Endothelial cell of umbilical vein (primary cell): ENCODE data around the gene LRRC3C. TPM values are rescaled to one million over a fixed set of nuclear protein-coding genes. Genes with fewer than 3 reads are reported as not detected.

ENCODE experiments used
- BruUV-seq: library from RNA; stranded (reverse); fragments of 400-500 nt; replicated peaks from 2 replicates; lab custom pipeline; 2021; lab: Mats Ljungman, UMichigan
- CTCF ChIA-PET: fragments of 300-600, 350-600 bp; sonication (Branson Sonifier 250); formaldehyde crosslinking; loops from one replicate; lab custom pipeline; 2021; ENCODE audit warnings: antibody characterized with exemption, inconsistent platforms; lab: Charles Lee
- POLR2A ChIA-PET: fragments of 300-600, 350-600 bp; sonication (Branson Sonifier 250); formaldehyde crosslinking; loops from one replicate; lab custom pipeline; 2021; ENCODE audit warnings: antibody characterized with exemption, inconsistent platforms; lab: Charles Lee
- DNase-seq: peaks from one replicate; pipeline ENCODE4 v3.0.0-alpha.2; 2011; ENCODE audit warnings: low read depth, low spot score
- FAIRE-seq: peaks from 2 replicates; lab custom pipeline; 2011; peaks lifted over from hg19 to GRCh38; lab: Jason Lieb, UNC
- H2AFZ ChIP-seq: 2 replicates; pipeline ENCODE4 v1.6.0; 2012; ENCODE audit warnings: low read depth, low read length, control low read depth, inconsistent platforms
- H3K27ac ChIP-seq: 2 replicates; pipeline ENCODE4 v1.5.1; 2011; ENCODE audit warnings: low read depth, mild to moderate bottlenecking, control low read depth, low read length, moderate library complexity; ENCODE audit not compliant: insufficient read depth
- H3K27me3 ChIP-seq, 2 experiments: 2 replicates each; pipeline versions ENCODE4 v1.6.0 to v1.6.1; 2011; ENCODE audit warnings: low read length in 2 of 2, mixed read lengths in 1 of 2; ENCODE audit not compliant: control insufficient read depth in 2 of 2, insufficient read depth in 2 of 2
- H3K36me3 ChIP-seq, 2 experiments: 2 replicates in 1 of 2; 3 replicates in 1 of 2; pipeline ENCODE4 v1.5.1; 2011; ENCODE audit warnings: low read length in 2 of 2, mild to moderate bottlenecking in 1 of 2, moderate library complexity in 1 of 2; ENCODE audit not compliant: control insufficient read depth in 2 of 2, insufficient read depth in 2 of 2; ENCODE audit errors: extremely low read depth in 1 of 2
- H3K4me1 ChIP-seq: 3 replicates; pipeline ENCODE4 v1.5.1; 2011; ENCODE audit warnings: mild to moderate bottlenecking, low read length; ENCODE audit not compliant: control insufficient read depth, insufficient read depth; ENCODE audit errors: extremely low read depth
- H3K4me2 ChIP-seq: 2 replicates; pipeline ENCODE4 v1.6.1; 2011; ENCODE audit warnings: low read length, control low read depth, mixed read lengths; ENCODE audit not compliant: insufficient read depth
- H3K4me3 ChIP-seq, 3 experiments: fragments of 200-600 bp in 1 of 3; sonication (generic), shearing (Covaris generic) in 1 of 3; replicated peaks in 1 of 3; 2 replicates each; pipeline ENCODE4 v1.5.1; 2011 to 2016; ENCODE audit warnings: control low read depth in 3 of 3, low read length in 3 of 3, mild to moderate bottlenecking in 2 of 3, inconsistent platforms in 1 of 3, low read depth in 1 of 3, moderate library complexity in 1 of 3; ENCODE audit not compliant: insufficient read depth in 1 of 3
- H3K79me2 ChIP-seq: 2 replicates; pipeline ENCODE4 v1.6.0; 2012; ENCODE audit warnings: low read length, inconsistent platforms; ENCODE audit not compliant: control insufficient read depth, insufficient read depth
- H3K9ac ChIP-seq: replicated peaks from 2 replicates; pipeline ENCODE3; 2011; ENCODE audit warnings: low read length, control low read depth; ENCODE audit not compliant: insufficient read depth; ENCODE audit errors: extremely low read depth
- H3K9me1 ChIP-seq: replicated peaks from 3 replicates; pipeline ENCODE4 v1.6.0; 2011; ENCODE audit warnings: mild to moderate bottlenecking, low read length; ENCODE audit not compliant: control insufficient read depth, insufficient read depth; ENCODE audit errors: extremely low read depth
- H3K9me3 ChIP-seq: replicated peaks from 2 replicates; pipeline ENCODE4 v1.5.1; 2012; ENCODE audit warnings: low read length, inconsistent platforms; ENCODE audit not compliant: control insufficient read depth, insufficient read depth
- H4K20me1 ChIP-seq: replicated peaks from 2 replicates; pipeline ENCODE3; 2011; ENCODE audit warnings: mild to moderate bottlenecking, low read length; ENCODE audit not compliant: control insufficient read depth, insufficient read depth; ENCODE audit errors: extremely low read depth
- CTCF ChIP-seq, 2 donors: IDR thresholded peaks; 1 replicate in 1 of 2; 2 replicates in 1 of 2; pipeline ENCODE4 v1.5.1; 2011; ENCODE audit warnings: low read length in 2 of 2, mild to moderate bottlenecking in 2 of 2, moderate library complexity in 2 of 2, control low read depth in 1 of 2, inconsistent platforms in 1 of 2, low read depth in 1 of 2; ENCODE audit not compliant: insufficient read depth in 1 of 2; ENCODE audit errors: extremely low read depth in 1 of 2
- EZH2 ChIP-seq: IDR thresholded peaks from 2 replicates; pipeline ENCODE4 v1.6.1; 2012; ENCODE audit warnings: borderline replicate concordance, low read depth, mild to moderate bottlenecking, moderate library complexity, low read length, inconsistent platforms; ENCODE audit not compliant: severe bottlenecking
- FOS ChIP-seq: IDR thresholded peaks from 2 replicates; pipeline ENCODE4 v1.6.1; 2011; ENCODE audit warnings: mild to moderate bottlenecking, low read length, moderate library complexity, borderline replicate concordance; ENCODE audit not compliant: insufficient read depth
- GATA2 ChIP-seq: IDR thresholded peaks from 2 replicates; pipeline ENCODE4 v1.7.0; 2011; ENCODE audit warnings: low read depth, mild to moderate bottlenecking, moderate library complexity, mixed read lengths, low read length; ENCODE audit not compliant: insufficient read length, insufficient read depth
- JUN ChIP-seq: IDR thresholded peaks from 2 replicates; pipeline ENCODE4 v1.6.1; 2011; ENCODE audit warnings: borderline replicate concordance, low read depth; ENCODE audit not compliant: insufficient read length, insufficient read depth
- MAX ChIP-seq: IDR thresholded peaks from 2 replicates; pipeline ENCODE4 v1.6.1; 2011; ENCODE audit not compliant: insufficient read depth, insufficient read length
- MYC ChIP-seq: IDR thresholded peaks from one replicate; pipeline ENCODE4 v1.6.1; 2011; ENCODE audit warnings: mild to moderate bottlenecking, low read depth, low read length
- POLR2A ChIP-seq: IDR thresholded peaks from 2 replicates; pipeline ENCODE4 v1.6.1; 2012; ENCODE audit warnings: low read depth, mild to moderate bottlenecking, control low read depth, low read length
- POLR2AphosphoS5 ChIP-seq: IDR thresholded peaks from 2 replicates; pipeline ENCODE4 v1.6.1; 2012; ENCODE audit warnings: low read depth, mild to moderate bottlenecking, control low read depth, low read length, moderate library complexity; ENCODE audit not compliant: insufficient read depth
- dilution Hi-C: fragments of 300-500 bp; cut with MboI; formaldehyde crosslinking; loops from one replicate; pipeline ENCODE4 v1.15.0; 2019; ENCODE audit warnings: low sequenced_read_pairs; ENCODE audit not compliant: extremely low pct_ligation_motif_present
- intact Hi-C: fragments of 100-400 bp; cut with micrococcal nuclease; formaldehyde crosslinking; loops from one replicate; pipeline ENCODE4 v1.10.0; 2022
- polyA plus RNA-seq, 4 experiments: library from polyadenylated mRNA; depleted of rRNA in 3 of 4; stranded (reverse) in 3 of 4; unstranded in 1 of 4; fragments of >200 nt; gene quantifications; 2 replicates each; pipeline versions ENCODE4 v1.2.1 to v1.2.3, GENCODE V29; 2011 to 2012; ENCODE audit warnings: missing spikeins in 1 of 4
- total RNA-seq: library from RNA; stranded (reverse); gene quantifications from 2 replicates; pipeline ENCODE4 v1.2.3, GENCODE V29; 2021

The LRRC3C gene
- total and polyA plus RNA-seq, 2 donors (not counting 3 experiments of a cell fraction or from before 2014, with no cell fraction given), result not detected

GRCh38 chr17:39920218-39921210, 7.0 kb upstream of the LRRC3C start:
- dilution Hi-C loops, result no loop called here
- no TSS peak for BruUV-seq
- H3K36me3 ChIP-seq, result peaks cover 5 to 32% of the 10 kb centered on the region in 2 experiments

More at GRCh38 chr17:39920218-39921210, 7.0 kb upstream of the LRRC3C start:
- CTCF ChIA-PET, result no interaction called here
- DNase-seq (no peak), FAIRE-seq (no peak)
- H3K9ac ChIP-seq, result no peak overlapping the region
- no peaks in the 10 kb centered on the region for H3K9me3 ChIP-seq
- no peak overlapping the region for H3K4me3 ChIP-seq
- no peaks in the 10 kb centered on the region for H4K20me1 ChIP-seq
- no peak overlapping the region for H3K27ac ChIP-seq
- H3K4me1 ChIP-seq, result peaks cover 6% of the 10 kb centered on the region
- intact Hi-C loops, result no loop called here
- no peaks in the 10 kb centered on the region for H3K27me3 ChIP-seq
- H3K4me2 ChIP-seq, result no peak overlapping the region
- H3K79me2 ChIP-seq, result peaks cover 9% of the 10 kb centered on the region
- TF ChIP-seq FOS (no peak), MAX (no peak), POLR2AphosphoS5 (no peak), MYC (no peak), EZH2 (no peak), JUN (no peak), GATA2 (no peak), CTCF (IDR thresholded peaks at IDR 0.05; ENCODE audit: extremely low read depth in 1 of 2, insufficient read depth in 1 of 2, low read depth in 1 of 2, low read length in 2 of 2) (no peak), POLR2A (no peak)
- no peaks in the 10 kb centered on the region for H3K9me1 ChIP-seq
- POLR2A ChIA-PET, result no interaction called here
- no peak overlapping the region for H2AFZ ChIP-seq
